T-cell (primary cell): ENCODE measurements around the gene AP3S2. TPM values are rescaled to one million over a fixed set of nuclear protein-coding genes. Genes with fewer than 3 reads are reported as not detected.

Experiments used
- ATAC-seq, 4 experiments: fragments of 200-7000 bp in 3 of 4; fragments of 150-1000 bp in 1 of 4; cut with Tn5 transposase; replicated peaks in 1 of 4; 1 replicate in 3 of 4; 2 replicates in 1 of 4; pipeline ENCODE4 v1.10.0; 2021; ENCODE audit warnings: moderate library complexity in 3 of 4, mild to moderate bottlenecking in 2 of 4, moderate number of reproducible peaks in 1 of 4
- CTCF ChIA-PET, 2 donors: fragments of 300-600 bp; sonication (Branson Sonifier 250); formaldehyde crosslinking; loops; one replicate each; lab custom pipeline; 2022; ENCODE audit warnings: antibody characterized with exemption in 2 of 2; lab: Charles Lee
- POLR2A ChIA-PET, 2 donors: fragments of 300-600 bp; sonication (Branson Sonifier 250); formaldehyde crosslinking; loops; one replicate each; lab custom pipeline; 2022; ENCODE audit warnings: antibody characterized with exemption in 2 of 2; lab: Charles Lee
- DNase-seq, 35 experiments: peaks; one replicate each; pipeline versions ENCODE4 v3.0.0 to v3.0.0-alpha.2; 2013 to 2023
- H3K27ac ChIP-seq: one replicate; pipeline ENCODE4 v1.5.1; 2013; ENCODE audit warnings: low read length
- H3K27me3 ChIP-seq, 2 experiments: replicated peaks in 1 of 2; 1 replicate in 1 of 2; 2 replicates in 1 of 2; pipeline versions ENCODE4 v1.6.1 to v1.7.0; 2013; ENCODE audit warnings: low read length in 1 of 2, mixed read lengths in 1 of 2; ENCODE audit not compliant: control insufficient read depth in 2 of 2, insufficient read depth in 2 of 2; ENCODE audit errors: extremely low read depth in 1 of 2
- H3K36me3 ChIP-seq, 2 donors: 1 replicate in 1 of 2; 2 replicates in 1 of 2; pipeline versions ENCODE4 v1.6.1 to v1.7.0; 2013; ENCODE audit warnings: low read length in 1 of 2; ENCODE audit not compliant: control insufficient read depth in 2 of 2, insufficient read depth in 1 of 2; ENCODE audit errors: extremely low read depth in 1 of 2
- H3K4me1 ChIP-seq, 2 experiments: 1 replicate in 1 of 2; 2 replicates in 1 of 2; pipeline versions ENCODE4 v1.6.1 to v1.7.0; 2013; ENCODE audit warnings: low read length in 2 of 2, mixed read lengths in 1 of 2; ENCODE audit not compliant: insufficient read depth in 2 of 2, control insufficient read depth in 1 of 2; ENCODE audit errors: extremely low read depth in 1 of 2
- H3K4me3 ChIP-seq, 2 donors: 1 replicate in 1 of 2; 2 replicates in 1 of 2; pipeline versions ENCODE4 v1.5.1 to v1.7.0; 2013; ENCODE audit warnings: mild to moderate bottlenecking in 2 of 2, low read length in 1 of 2, moderate library complexity in 1 of 2; ENCODE audit not compliant: control insufficient read depth in 1 of 2; ENCODE audit errors: extremely low read depth in 1 of 2
- H3K9me3 ChIP-seq: 2 replicates; pipeline ENCODE4 v1.7.0; 2013
- H3K27ac Mint-ChIP-seq, 2 donors: one replicate each; pipeline ENCODE4 v1.8.0; 2020 to 2021; ENCODE audit warnings: mild to moderate bottlenecking in 2 of 2, mixed read lengths in 2 of 2
- H3K27me3 Mint-ChIP-seq, 2 donors: one replicate each; pipeline ENCODE4 v1.8.0; 2021 to 2022; ENCODE audit warnings: mixed read lengths in 2 of 2
- H3K36me3 Mint-ChIP-seq: one replicate; pipeline ENCODE4 v1.8.0; 2021; ENCODE audit warnings: mixed read lengths
- H3K4me1 Mint-ChIP-seq, 3 donors: one replicate each; pipeline ENCODE4 v1.8.0; 2020 to 2022; ENCODE audit warnings: mixed read lengths in 3 of 3, mild to moderate bottlenecking in 1 of 3
- H3K4me3 Mint-ChIP-seq, 3 donors: one replicate each; pipeline ENCODE4 v1.8.0; 2020 to 2022; ENCODE audit warnings: mild to moderate bottlenecking in 3 of 3, mixed read lengths in 3 of 3, moderate library complexity in 3 of 3
- H3K9me3 Mint-ChIP-seq, 3 donors: one replicate each; pipeline ENCODE4 v1.8.0; 2020 to 2022; ENCODE audit warnings: mixed read lengths in 3 of 3
- WGBS: methylation state at CpG from one replicate; pipeline ENCODE4 v1.1.5; 2013; ENCODE audit warnings: missing lambda C conversion rate; ENCODE audit not compliant: insufficient coverage; 5-methylcytosine and 5-hydroxymethylcytosine counted together
- total RNA-seq, 35 experiments: library from RNA in 6 of 35; stranded (reverse) in 6 of 35; fragments of 120-200 nt in 1 of 35; gene quantifications; one replicate each; pipeline versions ENCODE4 v1.2.1 to v1.2.4 and lab custom pipeline; 2013 to 2026

AP3S2 gene
- total RNA-seq, 5 donors from 2014 or later (not counting 1 experiment from before 2014, with no cell fraction given): 22.8 to 30.5 (median 24.9) TPM

GRCh38 chr15:89905846-89906378 lies 12.1 kb upstream of the AP3S2 start:
- Mint-ChIP-seq H3K9me3 (no peaks in the 10 kb centered on the region), H3K4me3 (no peak overlapping the region), H3K27ac (no peak overlapping the region), H3K4me1 (no peaks in the 10 kb centered on the region), H3K36me3 (no peaks in the 10 kb centered on the region), H3K27me3 (peaks cover 11 to 15% of the 10 kb centered on the region in 2 donors)
- CTCF ChIA-PET: no interaction called here
- Histone ChIP-seq H3K4me3 (no peak overlapping the region), H3K9me3 (no peaks in the 10 kb centered on the region), H3K36me3 (no peaks in the 10 kb centered on the region), H3K4me1 (no peaks in the 10 kb centered on the region), H3K27ac (no peak overlapping the region), H3K27me3 (peaks cover 0 to 32% of the 10 kb centered on the region in 2 experiments)
- ATAC-seq (no peak), DNase-seq (no peak)
- POLR2A ChIA-PET: no interaction called here
- WGBS: 91% methylated on average over 4 of the region's 5 CpGs

GRCh38 chr15:89904519-89904918 lies 10.7 kb upstream of the AP3S2 start:
- H3K36me3 Mint-ChIP-seq: no peaks in the 10 kb centered on the region
- DNase-seq (no peak), ATAC-seq (no peak)
- H3K4me3 Mint-ChIP-seq: no peak overlapping the region
- no peaks in the 10 kb centered on the region for H3K4me1 ChIP-seq
- H3K27ac Mint-ChIP-seq: no peak overlapping the region
- peaks cover 5 to 6% of the 10 kb centered on the region in 2 donors for H3K27me3 Mint-ChIP-seq
- H3K27ac ChIP-seq: no peak overlapping the region
- 90% methylated on average over 4 of the region's 5 CpGs for WGBS
- no peak overlapping the region for H3K4me3 ChIP-seq
- H3K27me3 ChIP-seq: peaks cover 0 to 20% of the 10 kb centered on the region in 2 experiments
- H3K36me3 ChIP-seq: no peaks in the 10 kb centered on the region
- CTCF ChIA-PET: interaction anchor here in 1 of 2 donors (0.6 kb wide), 1 partner anchor 16 kb away, joined by 3 read pairs; no protein-coding TSS in a partner anchor
- H3K9me3 Mint-ChIP-seq: no peaks in the 10 kb centered on the region
- H3K9me3 ChIP-seq: no peaks in the 10 kb centered on the region
- POLR2A ChIA-PET: no interaction called here
- H3K4me1 Mint-ChIP-seq: no peaks in the 10 kb centered on the region

GRCh38 chr15:89903858-89904130 lies 10.0 kb upstream of the AP3S2 start:
- H3K4me3 ChIP-seq: no peak overlapping the region
- ChIA-PET POLR2A (interaction anchor here in 1 of 2 donors (0.5 kb wide), 1 partner anchor 130 kb away, joined by 3 read pairs; no protein-coding TSS in a partner anchor), CTCF (interaction anchor here in 1 of 2 donors (0.6 kb wide), 1 partner anchor 15 kb away, joined by 3 read pairs; no protein-coding TSS in a partner anchor)
- H3K27ac ChIP-seq: no peak overlapping the region
- peaks cover 0 to 4% of the 10 kb centered on the region in 2 donors for H3K27me3 Mint-ChIP-seq
- peaks cover 0 to 20% of the 10 kb centered on the region in 2 experiments for H3K27me3 ChIP-seq
- no peaks in the 10 kb centered on the region for H3K9me3 Mint-ChIP-seq
- WGBS: 97% methylated on average over 10 of the region's 11 CpGs
- no peaks in the 10 kb centered on the region for H3K9me3 ChIP-seq
- no peaks in the 10 kb centered on the region for H3K36me3 ChIP-seq
- no peaks in the 10 kb centered on the region for H3K36me3 Mint-ChIP-seq
- no peaks in the 10 kb centered on the region for H3K4me1 Mint-ChIP-seq
- ATAC-seq: no peak
- DNase-seq: no peak
- no peak overlapping the region for H3K27ac Mint-ChIP-seq
- H3K4me1 ChIP-seq: no peaks in the 10 kb centered on the region
- no peak overlapping the region for H3K4me3 Mint-ChIP-seq

- Histone ChIP-seq H3K4me3 (no peak overlapping the region), H3K36me3 (no peaks in the 10 kb centered on the region), H3K9me3 (no peaks in the 10 kb centered on the region), H3K27ac (no peak overlapping the region), H3K4me1 (no peaks in the 10 kb centered on the region), H3K27me3 (peaks cover 0 to 20% of the 10 kb centered on the region in 2 experiments)
- ChIA-PET CTCF (no interaction called here), POLR2A (interaction anchor here in 1 of 2 donors (0.5 kb wide), 1 partner anchor 131 kb away, joined by 3 read pairs; no protein-coding TSS in a partner anchor)
- Mint-ChIP-seq H3K4me3 (no peak overlapping the region), H3K9me3 (no peaks in the 10 kb centered on the region), H3K27ac (no peak overlapping the region), H3K27me3 (peaks cover 0 to 4% of the 10 kb centered on the region in 2 donors), H3K4me1 (no peaks in the 10 kb centered on the region), H3K36me3 (no peaks in the 10 kb centered on the region)
- no peak for DNase-seq
- no peak for ATAC-seq
- WGBS: 91% methylated on average over 14 of the region's 15 CpGs
Measured at GRCh38 chr15:89903015-89903857, 9.4 kb upstream of the AP3S2 start.

GRCh38 chr15:89900849-89901248 lies 7.1 kb upstream of the AP3S2 start:
- no peaks in the 10 kb centered on the region for H3K9me3 Mint-ChIP-seq
- H3K27ac Mint-ChIP-seq: peak overlapping the region in 1 of 2 donors; percentile 35
- no peaks in the 10 kb centered on the region for H3K27me3 Mint-ChIP-seq
- H3K4me1 ChIP-seq: no peaks in the 10 kb centered on the region
- ChIA-PET CTCF (interaction anchor here (1.1 to 1.7 kb wide), 2 partner anchors 169 to 170 kb away, joined by 5 to 6 read pairs; no protein-coding TSS in a partner anchor), POLR2A (no interaction called here)
- 90% methylated on average over 5 of the region's 6 CpGs for WGBS
- H3K4me3 Mint-ChIP-seq: no peak overlapping the region
- no peak overlapping the region for H3K4me3 ChIP-seq
- DNase-seq (no peak), ATAC-seq (no peak)
- H3K27ac ChIP-seq: no peak overlapping the region
- no peaks in the 10 kb centered on the region for H3K4me1 Mint-ChIP-seq
- H3K27me3 ChIP-seq: peaks cover 0 to 15% of the 10 kb centered on the region in 2 experiments
- no peaks in the 10 kb centered on the region for H3K9me3 ChIP-seq
- H3K36me3 Mint-ChIP-seq: no peaks in the 10 kb centered on the region
- H3K36me3 ChIP-seq: no peaks in the 10 kb centered on the region

- DNase-seq: no peak
- H3K27me3 Mint-ChIP-seq: no peaks in the 10 kb centered on the region
- peaks cover 1 to 3% (median 2%) of the 10 kb centered on the region in 3 donors for H3K4me1 Mint-ChIP-seq
- Histone ChIP-seq H3K36me3 (no peaks in the 10 kb centered on the region), H3K27me3 (peaks cover 0 to 13% of the 10 kb centered on the region in 2 experiments), H3K4me1 (no peaks in the 10 kb centered on the region), H3K27ac (no peak overlapping the region), H3K4me3 (no peak overlapping the region), H3K9me3 (no peaks in the 10 kb centered on the region)
- POLR2A ChIA-PET: no interaction called here
- no peak for ATAC-seq
- no peaks in the 10 kb centered on the region for H3K36me3 Mint-ChIP-seq
- H3K4me3 Mint-ChIP-seq: no peak overlapping the region
- no peak overlapping the region for H3K27ac Mint-ChIP-seq
- H3K9me3 Mint-ChIP-seq: no peaks in the 10 kb centered on the region
- no CpG with 5 or more reads among the region's 3 CpGs for WGBS
- CTCF ChIA-PET: interaction anchor here (0.5 to 1.7 kb wide), 3 partner anchors 18 to 255 kb away, joined by 3 to 5 read pairs (median 3); no protein-coding TSS in a partner anchor
Measured at GRCh38 chr15:89899951-89900567, 6.3 kb upstream of the AP3S2 start.
